Measurements from ENCODE around the gene LRRC32.

DNA sequence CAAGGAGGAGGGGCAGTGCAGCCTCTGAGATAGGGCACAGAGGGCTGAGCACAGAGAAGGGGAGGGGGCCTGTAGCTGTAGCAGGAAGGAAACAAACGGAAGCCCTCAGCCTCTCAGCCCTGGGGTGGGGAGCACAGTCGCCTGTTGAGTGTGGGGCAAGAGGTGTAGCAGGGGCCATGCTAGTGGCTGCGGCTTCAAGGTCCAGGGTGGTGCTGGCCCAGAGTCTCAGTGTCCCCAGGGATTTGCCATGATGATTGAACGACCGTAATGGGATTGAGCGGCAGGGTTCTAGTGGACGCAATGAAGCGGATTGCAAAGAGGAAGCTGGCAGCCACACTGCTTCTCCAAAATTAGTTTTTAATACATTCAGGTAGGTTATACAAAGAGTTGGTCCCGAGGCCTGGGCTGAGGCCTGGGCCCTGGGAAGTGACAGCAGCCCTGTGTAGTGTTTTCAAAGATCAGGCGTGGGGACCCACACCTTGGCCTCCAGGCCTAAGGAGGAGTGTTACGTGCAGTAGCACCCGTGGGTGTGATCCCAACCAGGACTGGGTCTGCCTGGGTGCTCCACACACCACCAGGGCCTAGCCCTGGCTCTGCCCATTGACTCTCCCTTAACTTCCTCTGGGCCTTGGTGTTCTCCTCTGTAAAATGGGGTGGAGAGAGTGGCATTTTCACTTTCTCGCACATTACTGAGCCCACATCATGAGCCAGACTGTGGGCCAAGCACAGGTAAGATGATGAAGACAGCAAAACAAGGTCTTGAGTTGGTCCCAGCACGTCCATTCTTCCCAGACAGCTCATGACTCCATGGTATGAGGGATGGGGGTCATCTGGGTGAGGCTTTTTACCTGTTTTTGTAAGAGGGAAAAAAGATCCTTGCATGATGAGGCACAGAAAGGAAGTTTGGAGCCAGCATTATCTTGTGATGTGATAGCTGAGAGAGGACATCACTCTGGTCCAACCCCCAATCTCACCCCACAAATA, 13.1 kb downstream of the LRRC32 start:
- TF ChIP-seq CTCF (IDR thresholded peaks at IDR 0.05), result no peak
- TF ChIP-seq SMC3 (IDR thresholded peaks at IDR 0.05), result no peak
- no peak for TF ChIP-seq EHF (CRISPR knock-in tag; IDR thresholded peaks at IDR 0.05)
- TF ChIP-seq USF2 (IDR thresholded peaks at IDR 0.05), result no peak
- no peak for TF ChIP-seq RNF2 (IDR thresholded peaks at IDR 0.05; ENCODE audit: borderline replicate concordance, low read depth)
- no peak for TF ChIP-seq CEBPB (IDR thresholded peaks at IDR 0.05)

Data from A549 (cell line).